ENCODE data around the gene CFAP20. TPM values are rescaled to one million over a fixed set of nuclear protein-coding genes. Genes with fewer than 3 reads are reported as not detected.
"Not testable (repeated sequence)": the region's sequence is repeated elsewhere in the genome, so short reads cannot be mapped to it uniquely, and the experiment has no call there.

The CFAP20 gene
- total RNA-seq, 2 donors from 2014 or later, result 39.2 TPM

GRCh38 chr16:58099097-58099955 lies 29.9 kb downstream of the CFAP20 start:
- Mint-ChIP-seq H3K9me3 (no peaks in the 10 kb centered on the region), H3K36me3 (no peaks in the 10 kb centered on the region), H3K27ac (no peak overlapping the region), H3K27me3 (no peaks in the 10 kb centered on the region), H3K4me3 (no peak overlapping the region), H3K4me1 (ENCODE audit: low read depth in 2 of 2) (peaks cover 9 to 13% of the 10 kb centered on the region in 2 donors)
- DNase-seq (ENCODE audit: low spot score) (no peak), ATAC-seq (no peak)

- H3K9me3 Mint-ChIP-seq, result no peaks in the 10 kb centered on the region
- H3K36me3 Mint-ChIP-seq, result no peaks in the 10 kb centered on the region
- H3K27ac Mint-ChIP-seq, result no peak overlapping the region
- ATAC-seq, result no peak
- no peak for DNase-seq (ENCODE audit: low spot score)
- H3K4me3 Mint-ChIP-seq, result no peak overlapping the region
- no peaks in the 10 kb centered on the region for H3K27me3 Mint-ChIP-seq
- H3K4me1 Mint-ChIP-seq (ENCODE audit: low read depth in 2 of 2), result peaks cover 9 to 13% of the 10 kb centered on the region in 2 donors
These were observed 30.7 kb downstream of the CFAP20 start for GRCh38 chr16:58098207-58099096.

- ATAC-seq (no peak), DNase-seq (ENCODE audit: low spot score) (no peak)
- Mint-ChIP-seq H3K9me3 (no peaks in the 10 kb centered on the region), H3K27ac (peak overlapping the region in 1 of 2 donors; percentile 5), H3K27me3 (no peaks in the 10 kb centered on the region), H3K4me1 (ENCODE audit: low read depth in 2 of 2) (peaks cover 9 to 13% of the 10 kb centered on the region in 2 donors), H3K4me3 (no peak overlapping the region), H3K36me3 (no peaks in the 10 kb centered on the region)
These were observed 32.9 kb downstream of the CFAP20 start for GRCh38 chr16:58096249-58096648.

GRCh38 chr16:58095575-58095960 lies 33.6 kb downstream of the CFAP20 start:
- H3K4me1 Mint-ChIP-seq (ENCODE audit: low read depth in 2 of 2), result peaks cover 9 to 13% of the 10 kb centered on the region in 2 donors
- not testable (repeated sequence) for ATAC-seq; H3K9me3 Mint-ChIP-seq; DNase-seq (ENCODE audit: low spot score); H3K4me3 Mint-ChIP-seq; H3K27me3 Mint-ChIP-seq; H3K36me3 Mint-ChIP-seq
- H3K27ac Mint-ChIP-seq, result peak overlapping the region in 1 of 2 donors; percentile 5

GRCh38 chr16:58094791-58095574 lies 34.2 kb downstream of the CFAP20 start:
- H3K27me3 Mint-ChIP-seq, result no peaks in the 10 kb centered on the region
- H3K4me1 Mint-ChIP-seq (ENCODE audit: low read depth in 2 of 2), result peaks cover 9 to 13% of the 10 kb centered on the region in 2 donors
- no peaks in the 10 kb centered on the region for H3K36me3 Mint-ChIP-seq
- DNase-seq (ENCODE audit: low spot score) (no peak), ATAC-seq (peak; percentile 21 to 67)
- peak overlapping the region in 1 of 2 donors; percentile 5 for H3K27ac Mint-ChIP-seq
- no peaks in the 10 kb centered on the region for H3K9me3 Mint-ChIP-seq
- H3K4me3 Mint-ChIP-seq, result no peak overlapping the region

- no peak overlapping the region for H3K4me3 Mint-ChIP-seq
- H3K4me1 Mint-ChIP-seq (ENCODE audit: low read depth in 2 of 2), result peaks cover 9 to 13% of the 10 kb centered on the region in 2 donors
- no peak for ATAC-seq
- H3K9me3 Mint-ChIP-seq, result no peaks in the 10 kb centered on the region
- no peak for DNase-seq (ENCODE audit: low spot score)
- H3K27me3 Mint-ChIP-seq, result no peaks in the 10 kb centered on the region
- no peak overlapping the region for H3K27ac Mint-ChIP-seq
- H3K36me3 Mint-ChIP-seq, result no peaks in the 10 kb centered on the region
These were observed 35.2 kb downstream of the CFAP20 start for GRCh38 chr16:58094026-58094425.

- H3K4me3 Mint-ChIP-seq; H3K9me3 Mint-ChIP-seq; H3K27me3 Mint-ChIP-seq; H3K4me1 Mint-ChIP-seq (ENCODE audit: low read depth in 2 of 2); DNase-seq (ENCODE audit: low spot score); ATAC-seq; H3K27ac Mint-ChIP-seq; H3K36me3 Mint-ChIP-seq: not testable (repeated sequence)
These were observed 38.8 kb downstream of the CFAP20 start for GRCh38 chr16:58090396-58090795.

GRCh38 chr16:58088091-58088490 lies 41.1 kb downstream of the CFAP20 start:
- H3K9me3 Mint-ChIP-seq, result no peaks in the 10 kb centered on the region
- DNase-seq (ENCODE audit: low spot score), result no peak
- no peaks in the 10 kb centered on the region for H3K36me3 Mint-ChIP-seq
- no peak overlapping the region for H3K27ac Mint-ChIP-seq
- ATAC-seq, result peak in 1 of 2 donors; percentile 43
- no peaks in the 10 kb centered on the region for H3K4me1 Mint-ChIP-seq (ENCODE audit: low read depth in 2 of 2)
- H3K27me3 Mint-ChIP-seq, result no peaks in the 10 kb centered on the region
- H3K4me3 Mint-ChIP-seq, result no peak overlapping the region

GRCh38 chr16:58087209-58087913 lies 41.8 kb downstream of the CFAP20 start:
- H3K36me3 Mint-ChIP-seq, result no peaks in the 10 kb centered on the region

GRCh38 chr16:58086381-58087208 lies 42.6 kb downstream of the CFAP20 start:
- ATAC-seq, result no peak
- no peak overlapping the region for H3K27ac Mint-ChIP-seq
- no peaks in the 10 kb centered on the region for H3K4me1 Mint-ChIP-seq (ENCODE audit: low read depth in 2 of 2)
- DNase-seq (ENCODE audit: low spot score), result no peak
- no peak overlapping the region for H3K4me3 Mint-ChIP-seq
- H3K36me3 Mint-ChIP-seq, result no peaks in the 10 kb centered on the region
- H3K27me3 Mint-ChIP-seq, result no peaks in the 10 kb centered on the region
- H3K9me3 Mint-ChIP-seq, result no peaks in the 10 kb centered on the region

More at GRCh38 chr16:58087209-58087913, 41.8 kb downstream of the CFAP20 start:
- Mint-ChIP-seq H3K9me3 (no peaks in the 10 kb centered on the region), H3K27me3 (no peaks in the 10 kb centered on the region), H3K4me1 (ENCODE audit: low read depth in 2 of 2) (no peaks in the 10 kb centered on the region), H3K4me3 (no peak overlapping the region), H3K27ac (no peak overlapping the region)
- no peak for DNase-seq (ENCODE audit: low spot score)
- no peak for ATAC-seq

GRCh38 chr16:58085584-58086251 lies 43.5 kb downstream of the CFAP20 start:
- Mint-ChIP-seq H3K9me3 (no peaks in the 10 kb centered on the region), H3K4me3 (no peak overlapping the region), H3K4me1 (ENCODE audit: low read depth in 2 of 2) (no peaks in the 10 kb centered on the region), H3K27me3 (no peaks in the 10 kb centered on the region), H3K27ac (no peak overlapping the region), H3K36me3 (no peaks in the 10 kb centered on the region)
- ATAC-seq (no peak), DNase-seq (ENCODE audit: low spot score) (no peak)

GRCh38 chr16:58085171-58085570 lies 44.0 kb downstream of the CFAP20 start:
- H3K27ac Mint-ChIP-seq, result no peak overlapping the region
- H3K27me3 Mint-ChIP-seq, result no peaks in the 10 kb centered on the region
- no peaks in the 10 kb centered on the region for H3K9me3 Mint-ChIP-seq
- DNase-seq (ENCODE audit: low spot score) (no peak), ATAC-seq (no peak)
- no peaks in the 10 kb centered on the region for H3K4me1 Mint-ChIP-seq (ENCODE audit: low read depth in 2 of 2)
- no peak overlapping the region for H3K4me3 Mint-ChIP-seq
- H3K36me3 Mint-ChIP-seq, result no peaks in the 10 kb centered on the region
